Loucy (cell line): Measurements from ENCODE around the gene NPAS1.
"Not testable (repeated sequence)": the region's sequence is repeated elsewhere in the genome, so short reads cannot be mapped to it uniquely, and the experiment has no call there.

ENCODE experiments used
- H2AFZ ChIP-seq: fragments of 200-600 bp; sonication (generic); 2 replicates; pipeline ENCODE4 v1.6.0; 2016; ENCODE audit warnings: antibody characterized with exemption, mild to moderate bottlenecking, low read length, moderate library complexity
- H3F3A ChIP-seq: fragments of 200-600 bp; 2 replicates; pipeline ENCODE4 v1.6.0; 2016; ENCODE audit warnings: antibody characterized with exemption, low read depth, mild to moderate bottlenecking
- H3K27me3 ChIP-seq: fragments of 200-600 bp; sonication (generic); 2 replicates; pipeline ENCODE4 v1.6.1; 2014; ENCODE audit warnings: low read length, mild to moderate bottlenecking; ENCODE audit not compliant: insufficient read depth, poor library complexity, severe bottlenecking
- H3K36me3 ChIP-seq: fragments of 200-600 bp; sonication (generic); 2 replicates; pipeline ENCODE4 v1.6.1; 2016; ENCODE audit warnings: low read length; ENCODE audit not compliant: insufficient read depth
- H3K4me1 ChIP-seq: fragments of 200-600 bp; sonication (generic); 2 replicates; pipeline ENCODE4 v1.5.1; 2014; ENCODE audit warnings: low read length, mild to moderate bottlenecking; ENCODE audit not compliant: insufficient read depth, poor library complexity, severe bottlenecking
- H3K4me2 ChIP-seq: fragments of 200-600 bp; sonication (generic); 2 replicates; pipeline ENCODE4 v1.6.0; 2014; ENCODE audit warnings: antibody characterized with exemption, low read length, low read depth, mild to moderate bottlenecking; ENCODE audit not compliant: poor library complexity, severe bottlenecking
- H3K4me3 ChIP-seq: fragments of 200-600 bp; sonication (generic); 2 replicates; pipeline ENCODE4 v1.5.1; 2014; ENCODE audit warnings: low read length, mild to moderate bottlenecking, mixed read lengths; ENCODE audit not compliant: poor library complexity, severe bottlenecking
- H3K79me2 ChIP-seq: fragments of 200-600 bp; sonication (generic); 2 replicates; pipeline ENCODE4 v1.6.1; 2014; ENCODE audit warnings: low read length; ENCODE audit not compliant: insufficient read depth
- H3K9ac ChIP-seq: fragments of 200-600 bp; sonication (generic); 2 replicates; pipeline ENCODE4 v1.6.0; 2014; ENCODE audit warnings: mild to moderate bottlenecking, low read depth, low read length, moderate library complexity; ENCODE audit not compliant: poor library complexity, severe bottlenecking
- H3K9me2 ChIP-seq: fragments of 200-600 bp; sonication (generic); replicated peaks from 2 replicates; pipeline ENCODE4 v1.6.1; 2016; ENCODE audit warnings: low read depth, low read length, mixed read lengths
- H3K9me3 ChIP-seq: fragments of 200-600 bp; sonication (generic); 2 replicates; pipeline ENCODE4 v1.6.1; 2014; ENCODE audit warnings: mild to moderate bottlenecking, antibody characterized with exemption, low read length, low read depth; ENCODE audit not compliant: insufficient read depth
- H4K20me1 ChIP-seq: fragments of 200-600 bp; sonication (generic); 2 replicates; pipeline ENCODE4 v1.6.0; 2014; ENCODE audit warnings: antibody characterized with exemption, low read length, mild to moderate bottlenecking; ENCODE audit not compliant: insufficient read depth, poor library complexity, severe bottlenecking
- CTCF ChIP-seq: fragments of 200-600 bp; sonication (generic); conservative IDR thresholded peaks from 2 replicates; pipeline ENCODE4 v1.5.1; 2014; ENCODE audit warnings: mild to moderate bottlenecking, antibody characterized with exemption, low read length
- EZH2phosphoT487 ChIP-seq: fragments of 200-600 bp; IDR thresholded peaks from 2 replicates; pipeline ENCODE4 v1.6.1; 2018; ENCODE audit warnings: antibody characterized with exemption, mild to moderate bottlenecking, moderate library complexity, borderline replicate concordance

Gene NPAS1

DNA sequence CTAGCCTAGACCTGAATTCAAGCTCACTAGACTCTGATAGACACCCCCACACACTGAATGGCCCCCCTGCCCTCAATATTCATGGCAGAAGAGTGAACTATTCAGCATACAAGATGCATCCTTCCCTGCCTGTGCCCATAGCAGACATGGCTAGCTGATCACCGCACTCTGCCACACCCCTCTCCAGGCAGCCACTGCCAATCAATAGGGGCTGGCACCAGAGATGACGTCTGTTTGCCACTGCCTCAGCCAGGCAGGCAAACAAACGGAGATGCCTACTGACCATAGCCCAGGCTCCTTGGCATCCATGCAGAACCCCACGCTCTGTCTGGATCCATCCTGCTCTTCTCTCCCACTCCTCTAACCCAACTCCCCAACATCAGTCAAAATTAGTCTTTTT, 13.8 kb upstream of the NPAS1 start:
- H3K9me2 ChIP-seq, result no peaks in the 10 kb centered on the region

DNA sequence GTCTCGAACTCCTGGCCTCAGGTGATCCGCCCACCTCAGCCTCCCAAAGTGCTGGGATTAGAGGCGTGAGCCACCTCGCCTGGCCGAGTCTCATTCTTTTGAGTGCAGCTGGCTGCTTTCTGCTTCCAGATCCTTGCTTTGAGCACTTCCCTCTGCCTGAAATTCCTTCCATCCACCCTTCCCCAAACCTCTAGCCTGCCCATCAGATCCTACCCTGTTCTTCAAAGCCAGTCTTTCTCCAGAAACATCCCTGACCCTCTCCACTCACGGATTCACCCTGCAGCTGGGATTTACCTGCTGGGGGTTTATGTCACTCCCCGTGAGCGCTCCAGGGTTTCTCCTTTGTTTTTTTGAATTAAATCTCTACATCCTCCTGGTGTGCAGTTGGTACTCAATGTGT, 13.1 kb upstream of the NPAS1 start:
- Histone ChIP-seq H3K9ac (no peak overlapping the region), H4K20me1 (no peaks in the 10 kb centered on the region), H3K9me3 (no peaks in the 10 kb centered on the region), H3K4me3 (no peak overlapping the region), H3K9me2 (no peaks in the 10 kb centered on the region), H3K27me3 (no peaks in the 10 kb centered on the region), H2AFZ (no peak overlapping the region), H3F3A (no peaks in the 10 kb centered on the region), H3K36me3 (peaks cover 10% of the 10 kb centered on the region; the same call in 1 of the 2 replicates), H3K4me1 (no peaks in the 10 kb centered on the region), H3K79me2 (no peaks in the 10 kb centered on the region), H3K4me2 (no peak overlapping the region)
- TF ChIP-seq CTCF, result no peak
- TF ChIP-seq EZH2phosphoT487, result no peak

More for the DNA sequence above, 13.8 kb upstream of the NPAS1 start:
- H3K9ac ChIP-seq, result no peak overlapping the region
- no peaks in the 10 kb centered on the region for H3K27me3 ChIP-seq
- peaks cover 16% of the 10 kb centered on the region; the same call in 1 of the 2 replicates for H3K36me3 ChIP-seq
- H2AFZ ChIP-seq, result no peak overlapping the region
- H3K9me3 ChIP-seq, result no peaks in the 10 kb centered on the region
- H3K4me2 ChIP-seq, result no peak overlapping the region
- TF ChIP-seq EZH2phosphoT487 (no peak), CTCF (no peak)
- no peak overlapping the region for H3K4me3 ChIP-seq
- no peaks in the 10 kb centered on the region for H4K20me1 ChIP-seq
- no peaks in the 10 kb centered on the region for H3F3A ChIP-seq
- H3K79me2 ChIP-seq, result no peaks in the 10 kb centered on the region
- no peaks in the 10 kb centered on the region for H3K4me1 ChIP-seq

- not testable (repeated sequence) for H3K9me3 ChIP-seq, H3K27me3 ChIP-seq, H3K36me3 ChIP-seq, H3K4me3 ChIP-seq, H3K4me1 ChIP-seq, H3F3A ChIP-seq, H4K20me1 ChIP-seq, H3K9ac ChIP-seq, H3K4me2 ChIP-seq, H2AFZ ChIP-seq, H3K9me2 ChIP-seq, H3K79me2 ChIP-seq
These were observed 9.1 kb upstream of the NPAS1 start for GRCh38 chr19:47010549-47010948.

- no peak overlapping the region for H3K4me2 ChIP-seq
- no peaks in the 10 kb centered on the region for H4K20me1 ChIP-seq
- peak overlapping the region; percentile 93; the same call in 1 of the 2 replicates for H2AFZ ChIP-seq
These were observed 7.0 kb upstream of the NPAS1 start for GRCh38 chr19:47012617-47013016.

More at GRCh38 chr19:47012617-47013016, 7.0 kb upstream of the NPAS1 start:
- no peaks in the 10 kb centered on the region for H3K27me3 ChIP-seq
- no peaks in the 10 kb centered on the region for H3K4me1 ChIP-seq
- peak overlapping the region; percentile 18 for H3K9ac ChIP-seq
- H3K9me3 ChIP-seq, result no peaks in the 10 kb centered on the region
- no peaks in the 10 kb centered on the region for H3F3A ChIP-seq
- TF ChIP-seq CTCF, result no peak
- no peak for TF ChIP-seq EZH2phosphoT487
- no peaks in the 10 kb centered on the region for H3K36me3 ChIP-seq
- H3K9me2 ChIP-seq, result no peaks in the 10 kb centered on the region
- no peaks in the 10 kb centered on the region for H3K79me2 ChIP-seq
- no peak overlapping the region for H3K4me3 ChIP-seq
